Measurements from ENCODE around the gene RABGAP1L. TPM values are rescaled to one million over a fixed set of nuclear protein-coding genes. Genes with fewer than 3 reads are reported as not detected.

RABGAP1L gene
- total RNA-seq, 2 donors from 2014 or later = 148 to 174 TPM

- Histone ChIP-seq H3K4me1 (peaks cover 0 to 6% of the 10 kb centered on the region in 2 donors), H3K36me3 (no peaks in the 10 kb centered on the region), H3K4me3 (no peak overlapping the region), H3K9me3 (no peaks in the 10 kb centered on the region), H3K27ac (no peak overlapping the region), H3K27me3 (no peaks in the 10 kb centered on the region)
- no peak for DNase-seq (ENCODE audit: low spot score)
- no peak for TF ChIP-seq CTCF (IDR thresholded peaks at IDR 0.05)
Measured at GRCh38 chr1:174700314-174700713, 541.0 kb downstream of the RABGAP1L start.

GRCh38 chr1:174700775-174701174 is 541.5 kb downstream of the RABGAP1L start:
- Histone ChIP-seq H3K36me3 (no peaks in the 10 kb centered on the region), H3K27ac (no peak overlapping the region), H3K27me3 (no peaks in the 10 kb centered on the region), H3K4me1 (peaks cover 0 to 6% of the 10 kb centered on the region in 2 donors), H3K9me3 (no peaks in the 10 kb centered on the region), H3K4me3 (no peak overlapping the region)
- no peak for TF ChIP-seq CTCF (IDR thresholded peaks at IDR 0.05)
- DNase-seq (ENCODE audit: low spot score) = no peak

- Histone ChIP-seq H3K4me1 (peaks cover 0 to 6% of the 10 kb centered on the region in 2 donors), H3K27me3 (no peaks in the 10 kb centered on the region), H3K4me3 (no peak overlapping the region), H3K9me3 (no peaks in the 10 kb centered on the region), H3K27ac (no peak overlapping the region), H3K36me3 (no peaks in the 10 kb centered on the region)
- DNase-seq (ENCODE audit: low spot score) = no peak
- no peak for TF ChIP-seq CTCF (IDR thresholded peaks at IDR 0.05)
Measured at GRCh38 chr1:174701565-174701964, 542.2 kb downstream of the RABGAP1L start.

GRCh38 chr1:174702011-174702410 is 542.7 kb downstream of the RABGAP1L start:
- Histone ChIP-seq H3K36me3 (no peaks in the 10 kb centered on the region), H3K27ac (no peak overlapping the region), H3K4me3 (no peak overlapping the region), H3K4me1 (peaks cover 0 to 6% of the 10 kb centered on the region in 2 donors), H3K9me3 (no peaks in the 10 kb centered on the region), H3K27me3 (no peaks in the 10 kb centered on the region)
- no peak for DNase-seq (ENCODE audit: low spot score)
- no peak for TF ChIP-seq CTCF (IDR thresholded peaks at IDR 0.05)

- H3K27me3 ChIP-seq = no peaks in the 10 kb centered on the region
- H3K36me3 ChIP-seq = no peaks in the 10 kb centered on the region
- no peaks in the 10 kb centered on the region for H3K9me3 ChIP-seq
- peaks cover 0 to 6% of the 10 kb centered on the region in 2 donors for H3K4me1 ChIP-seq
- no peak overlapping the region for H3K4me3 ChIP-seq
- DNase-seq (ENCODE audit: low spot score) = no peak
- H3K27ac ChIP-seq = no peak overlapping the region
- no peak for TF ChIP-seq CTCF (IDR thresholded peaks at IDR 0.05)
Measured at GRCh38 chr1:174703309-174703708, 544.0 kb downstream of the RABGAP1L start.

GRCh38 chr1:174704300-174704699 is 545.0 kb downstream of the RABGAP1L start:
- Histone ChIP-seq H3K36me3 (no peaks in the 10 kb centered on the region), H3K9me3 (no peaks in the 10 kb centered on the region), H3K4me3 (no peak overlapping the region), H3K27me3 (no peaks in the 10 kb centered on the region), H3K4me1 (peaks cover 0 to 6% of the 10 kb centered on the region in 2 donors), H3K27ac (no peak overlapping the region)
- DNase-seq (ENCODE audit: low spot score) = no peak
- no peak for TF ChIP-seq CTCF (IDR thresholded peaks at IDR 0.05)
